IPS DF 6.9 (cell line): ENCODE data around the gene DENND4C.
"Not testable (repeated sequence)": the region's sequence is repeated elsewhere in the genome, so short reads cannot be mapped to it uniquely, and the experiment has no call there.

Experiments
- DNase-seq: peaks from one replicate; pipeline ENCODE4 v3.0.0-alpha.2; 2013; ENCODE audit warnings: low read depth, low spot score
- H3K27ac ChIP-seq: one replicate; pipeline ENCODE4 v1.5.1; 2013; ENCODE audit warnings: low read length, control low read depth
- H3K27me3 ChIP-seq: 2 replicates; pipeline ENCODE4 v1.6.1; 2013; ENCODE audit warnings: mild to moderate bottlenecking, low read length; ENCODE audit not compliant: control insufficient read depth, insufficient read depth
- H3K36me3 ChIP-seq: 2 replicates; pipeline ENCODE4 v1.6.1; 2013; ENCODE audit warnings: low read length; ENCODE audit not compliant: control insufficient read depth, insufficient read depth
- H3K4me1 ChIP-seq: 2 replicates; pipeline ENCODE4 v1.6.1; 2013; ENCODE audit warnings: low read length; ENCODE audit not compliant: control insufficient read depth, insufficient read depth
- H3K4me3 ChIP-seq: 2 replicates; pipeline ENCODE4 v1.5.1; 2013; ENCODE audit warnings: mild to moderate bottlenecking, low read length
- H3K9me3 ChIP-seq: 2 replicates; pipeline ENCODE4 v1.6.1; 2013; ENCODE audit warnings: low read length, inconsistent platforms; ENCODE audit not compliant: control insufficient read depth, insufficient read depth
- WGBS: extraction: QIAGEN DNeasy Blood & Tissue Kit; methylation state at CpG from one replicate; pipeline ENCODE4 v1.1.7; 2013; ENCODE audit warnings: mixed read lengths, missing lambda C conversion rate; ENCODE audit not compliant: insufficient read length, insufficient coverage; 5-methylcytosine and 5-hydroxymethylcytosine counted together

The DENND4C gene

GRCh38 chr9:19266778-19267384 is 36.4 kb downstream of the DENND4C start:
- not testable (repeated sequence) for H3K9me3 ChIP-seq, DNase-seq, H3K4me1 ChIP-seq, H3K27me3 ChIP-seq, H3K36me3 ChIP-seq, H3K4me3 ChIP-seq, H3K27ac ChIP-seq
- WGBS: no CpG with 5 or more reads among the region's 3 CpGs

- Histone ChIP-seq H3K27me3 (no peaks in the 10 kb centered on the region), H3K9me3 (no peaks in the 10 kb centered on the region), H3K4me1 (no peaks in the 10 kb centered on the region), H3K4me3 (no peak overlapping the region), H3K36me3 (peaks cover 2% of the 10 kb centered on the region; the same call in 1 of the 2 replicates), H3K27ac (no peak overlapping the region)
- no peak for DNase-seq
- WGBS: no CpG with 5 or more reads among the region's 1 CpG
Observed at GRCh38 chr9:19269582-19269981, 39.1 kb downstream of the DENND4C start.

- Histone ChIP-seq H3K27ac (no peak overlapping the region), H3K4me3 (no peak overlapping the region), H3K27me3 (no peaks in the 10 kb centered on the region), H3K36me3 (peaks cover 2% of the 10 kb centered on the region; the same call in 1 of the 2 replicates), H3K4me1 (no peaks in the 10 kb centered on the region), H3K9me3 (no peaks in the 10 kb centered on the region)
- no CpG with 5 or more reads among the region's 1 CpG for WGBS
- no peak for DNase-seq
Observed at GRCh38 chr9:19270421-19270949, 40.0 kb downstream of the DENND4C start.

GRCh38 chr9:19271081-19271480 is 40.6 kb downstream of the DENND4C start:
- no peaks in the 10 kb centered on the region for H3K27me3 ChIP-seq
- H3K27ac ChIP-seq: no peak overlapping the region
- no CpG with 5 or more reads among the region's 4 CpGs for WGBS
- no peaks in the 10 kb centered on the region for H3K9me3 ChIP-seq
- H3K4me3 ChIP-seq: no peak overlapping the region
- DNase-seq: no peak
- H3K36me3 ChIP-seq: peaks cover 2% of the 10 kb centered on the region; the same call in 1 of the 2 replicates
- no peaks in the 10 kb centered on the region for H3K4me1 ChIP-seq

- H3K9me3 ChIP-seq: no peaks in the 10 kb centered on the region
- no peaks in the 10 kb centered on the region for H3K36me3 ChIP-seq
- no peak overlapping the region for H3K4me3 ChIP-seq
- H3K27ac ChIP-seq: no peak overlapping the region
- H3K27me3 ChIP-seq: no peaks in the 10 kb centered on the region
- H3K4me1 ChIP-seq: no peaks in the 10 kb centered on the region
- DNase-seq: no peak
Observed at GRCh38 chr9:19281801-19282200, 51.3 kb downstream of the DENND4C start.

- no peaks in the 10 kb centered on the region for H3K9me3 ChIP-seq
- DNase-seq: no peak
- no peaks in the 10 kb centered on the region for H3K27me3 ChIP-seq
- no CpG with 5 or more reads among the region's 5 CpGs for whole genome bisulfite sequencing
- H3K27ac ChIP-seq: no peak overlapping the region
- no peaks in the 10 kb centered on the region for H3K4me1 ChIP-seq
- H3K36me3 ChIP-seq: no peaks in the 10 kb centered on the region
- H3K4me3 ChIP-seq: no peak overlapping the region
Observed at GRCh38 chr9:19283072-19283710, 52.7 kb downstream of the DENND4C start.

- no peaks in the 10 kb centered on the region for H3K36me3 ChIP-seq
- no peaks in the 10 kb centered on the region for H3K9me3 ChIP-seq
- no peaks in the 10 kb centered on the region for H3K27me3 ChIP-seq
- no peak for DNase-seq
- no peaks in the 10 kb centered on the region for H3K4me1 ChIP-seq
- H3K27ac ChIP-seq: no peak overlapping the region
- no peak overlapping the region for H3K4me3 ChIP-seq
- WGBS: no CpG with 5 or more reads among the region's 3 CpGs
Observed at GRCh38 chr9:19284729-19285128, 54.2 kb downstream of the DENND4C start.

- no CpG with 5 or more reads among the region's 5 CpGs for WGBS
- Histone ChIP-seq H3K4me3 (no peak overlapping the region), H3K27ac (no peak overlapping the region), H3K36me3 (no peaks in the 10 kb centered on the region; the same call in 1 of the 2 replicates), H3K9me3 (no peaks in the 10 kb centered on the region), H3K4me1 (no peaks in the 10 kb centered on the region), H3K27me3 (no peaks in the 10 kb centered on the region)
- DNase-seq: no peak
Observed at GRCh38 chr9:19286634-19287188, 56.2 kb downstream of the DENND4C start.

GRCh38 chr9:19288081-19288480 is 57.6 kb downstream of the DENND4C start:
- Histone ChIP-seq H3K4me3 (no peak overlapping the region), H3K4me1 (no peaks in the 10 kb centered on the region), H3K27me3 (no peaks in the 10 kb centered on the region), H3K36me3 (no peaks in the 10 kb centered on the region; the same call in 1 of the 2 replicates), H3K27ac (no peak overlapping the region), H3K9me3 (no peaks in the 10 kb centered on the region)
- WGBS: no CpG with 5 or more reads among the region's 2 CpGs
- DNase-seq: no peak

GRCh38 chr9:19290103-19290502 is 59.6 kb downstream of the DENND4C start:
- H3K4me3 ChIP-seq: no peak overlapping the region
- H3K27me3 ChIP-seq: no peaks in the 10 kb centered on the region
- DNase-seq: no peak
- no peak overlapping the region for H3K27ac ChIP-seq
- no peaks in the 10 kb centered on the region; the same call in 1 of the 2 replicates for H3K36me3 ChIP-seq
- no peaks in the 10 kb centered on the region for H3K9me3 ChIP-seq
- H3K4me1 ChIP-seq: no peaks in the 10 kb centered on the region
